IPS-NIHi11 (cell line): ENCODE data around the gene RTL10.
"Not testable (repeated sequence)": the region's sequence is repeated elsewhere in the genome, so short reads cannot be mapped to it uniquely, and the experiment has no call there.

Experiments used
- DNase-seq: peaks from one replicate; pipeline ENCODE4 v3.0.0; 2012; ENCODE audit warnings: mixed read lengths, low spot score

RTL10 gene

GRCh38 chr22:19889951-19890350 is 35.3 kb upstream of the RTL10 start:
- no peak for DNase-seq

GRCh38 chr22:19888131-19888746 is 33.6 kb upstream of the RTL10 start:
- no peak for DNase-seq

GRCh38 chr22:19887256-19887985 is 32.7 kb upstream of the RTL10 start:
- no peak for DNase-seq

- no peak for DNase-seq
Measured at GRCh38 chr22:19886605-19887255, 32.1 kb upstream of the RTL10 start.

GRCh38 chr22:19885841-19886592 is 31.3 kb upstream of the RTL10 start:
- DNase-seq = no peak

- DNase-seq = no peak
Measured at GRCh38 chr22:19884954-19885751, 30.5 kb upstream of the RTL10 start.

- no peak for DNase-seq
Measured at GRCh38 chr22:19884161-19884953, 29.7 kb upstream of the RTL10 start.

GRCh38 chr22:19883446-19883845 is 28.8 kb upstream of the RTL10 start:
- DNase-seq = not testable (repeated sequence)

GRCh38 chr22:19882446-19883381 is 28.0 kb upstream of the RTL10 start:
- DNase-seq = no peak

GRCh38 chr22:19880786-19881569 is 26.3 kb upstream of the RTL10 start:
- DNase-seq = peak; percentile 90

GRCh38 chr22:19879992-19880785 is 25.5 kb upstream of the RTL10 start:
- no peak for DNase-seq

GRCh38 chr22:19879643-19879991 is 24.9 kb upstream of the RTL10 start:
- no peak for DNase-seq

GRCh38 chr22:19879246-19879570 is 24.5 kb upstream of the RTL10 start:
- DNase-seq = no peak

- DNase-seq = no peak
Measured at GRCh38 chr22:19878461-19879245, 24.0 kb upstream of the RTL10 start.

- DNase-seq = no peak
Measured at GRCh38 chr22:19877626-19878339, 23.1 kb upstream of the RTL10 start.

- no peak for DNase-seq
Measured at GRCh38 chr22:19876941-19877625, 22.4 kb upstream of the RTL10 start.
